A549 (cell line): ENCODE data around the gene FAM107A. TPM values are rescaled to one million over a fixed set of nuclear protein-coding genes. Genes with fewer than 3 reads are reported as not detected.

Experiments used
- ATAC-seq, 2 experiments: fragments of 200-7000 bp in 1 of 2; fragments of >200 bp in 1 of 2; cut with Nextera tagmentation in 1 of 2; cut with Tn5 transposase in 1 of 2; 3 replicates each; pipeline versions ENCODE4 v1.8.0 to v1.9.1; 2018 to 2020; ENCODE audit warnings: mild to moderate bottlenecking in 1 of 2, moderate library complexity in 1 of 2
- CTCF ChIA-PET: fragments of 300-600 bp; sonication (Branson Sonifier 250); formaldehyde crosslinking; extraction: SDS; loops from one replicate; lab custom pipeline; 2021; ENCODE audit warnings: antibody characterized with exemption, inconsistent platforms; lab: Yijun Ruan, JAX
- POLR2A ChIA-PET: fragments of 350-600 bp; formaldehyde crosslinking; extraction: SDS; loops from one replicate; lab custom pipeline; 2021; ENCODE audit warnings: antibody characterized with exemption, inconsistent platforms; lab: Yijun Ruan, JAX
- DNase-seq, 2 experiments: peaks; one replicate each; pipeline versions ENCODE4 v3.0.0 to v3.0.0-alpha.2; 2011 to 2016; ENCODE audit warnings: low read depth in 1 of 2, low spot score in 1 of 2
- FAIRE-seq: peaks from 2 replicates; lab custom pipeline; 2011; peaks lifted over from hg19 to GRCh38; lab: Jason Lieb, UNC
- H3K27ac ChIP-seq, 2 experiments: fragments of >200 bp; sonication (Bioruptor Twin); formaldehyde crosslinking; 3 replicates each; pipeline ENCODE4 v1.5.1; 2016 to 2017
- H3K4me1 ChIP-seq: fragments of >200 bp; sonication (Bioruptor Twin); formaldehyde crosslinking; 3 replicates; pipeline ENCODE4 v1.6.1; 2016
- H3K4me2 ChIP-seq: fragments of >200 bp; sonication (Bioruptor Twin); formaldehyde crosslinking; 3 replicates; pipeline ENCODE4 v1.6.1; 2016
- H3K4me3 ChIP-seq: fragments of >200 bp; sonication (Bioruptor Twin); formaldehyde crosslinking; 3 replicates; pipeline ENCODE4 v1.5.1; 2016
- H3K9me3 ChIP-seq: fragments of >200 bp; sonication (Bioruptor Twin); formaldehyde crosslinking; 3 replicates; pipeline ENCODE4 v1.6.1; 2016
- BHLHE40 ChIP-seq: IDR thresholded peaks from 2 replicates; pipeline ENCODE4 v1.6.1; 2012; ENCODE audit warnings: low read depth, low read length, inconsistent platforms
- CBX2 ChIP-seq: fragments of 200-600 bp; sonication (generic); IDR thresholded peaks from 2 replicates; pipeline ENCODE4 v1.6.1; 2016; ENCODE audit warnings: low read depth, mild to moderate bottlenecking, borderline replicate concordance
- EHMT2 ChIP-seq: fragments of 200-600 bp; sonication (generic); IDR thresholded peaks from 2 replicates; pipeline ENCODE4 v1.6.1; 2016; ENCODE audit warnings: antibody characterized with exemption, low read depth, mild to moderate bottlenecking, moderate library complexity
- EP300 ChIP-seq, 2 experiments: fragments of >200 bp; sonication (Bioruptor Twin); formaldehyde crosslinking; IDR thresholded peaks; 2 replicates in 1 of 2; 3 replicates in 1 of 2; pipeline ENCODE4 v1.6.1; 2016 to 2017
- FOSB ChIP-seq: fragments of 250-450 bp; sonication (Bioruptor Pico); IDR thresholded peaks from 2 replicates; pipeline ENCODE4 v1.5.0; 2020; ENCODE audit warnings: mild to moderate bottlenecking, moderate library complexity
- FOSL2 ChIP-seq, 2 experiments: fragments of 450-650 bp in 1 of 2; fragments of >200 bp in 1 of 2; sonication (Bioruptor Twin) in 1 of 2; formaldehyde crosslinking; IDR thresholded peaks; 2 replicates each; pipeline versions ENCODE4 v1.5.0 to v1.6.1; 2016 to 2020; ENCODE audit warnings: mild to moderate bottlenecking in 1 of 2, moderate library complexity in 1 of 2
- HDAC2 ChIP-seq: fragments of 200-600 bp; sonication (generic); IDR thresholded peaks from 2 replicates; pipeline ENCODE4 v1.6.1; 2016
- HOXB13 ChIP-seq: fragments of 250-450 bp; sonication (Bioruptor Pico); IDR thresholded peaks from 2 replicates; pipeline ENCODE4 v1.5.0; 2020; ENCODE audit warnings: low read depth, mild to moderate bottlenecking, moderate library complexity
- JUN ChIP-seq, 2 experiments: fragments of >200 bp; sonication (Bioruptor Twin); formaldehyde crosslinking; IDR thresholded peaks; 2 replicates in 1 of 2; 3 replicates in 1 of 2; pipeline ENCODE4 v1.6.1; 2016 to 2017
- KDM1A ChIP-seq: fragments of 200-600 bp; sonication (generic); IDR thresholded peaks from 2 replicates; pipeline ENCODE4 v1.6.1; 2016; ENCODE audit warnings: low read depth, mild to moderate bottlenecking
- MAZ ChIP-seq: fragments of 150-350 bp; IDR thresholded peaks from 2 replicates; pipeline ENCODE4 v1.6.1; 2014; ENCODE audit warnings: antibody characterized with exemption, low read depth, low read length, borderline replicate concordance
- MYC ChIP-seq: IDR thresholded peaks from 2 replicates; pipeline ENCODE4 v1.6.1; 2012; ENCODE audit warnings: mild to moderate bottlenecking, inconsistent platforms, low read length, improper control_type of control experiment, borderline replicate concordance
- NPAS2 ChIP-seq: fragments of 250-450 bp; sonication (Bioruptor Pico); IDR thresholded peaks from 2 replicates; pipeline ENCODE4 v1.8.0; 2022; ENCODE audit warnings: mild to moderate bottlenecking, moderate library complexity, borderline replicate concordance
- NR3C1 ChIP-seq: fragments of >200 bp; sonication (Bioruptor Twin); formaldehyde crosslinking; IDR thresholded peaks from 3 replicates; pipeline ENCODE4 v1.6.1; 2017
- POLR2A ChIP-seq: IDR thresholded peaks from 2 replicates; pipeline ENCODE4 v1.6.1; 2012; ENCODE audit warnings: mild to moderate bottlenecking, low read length
- POLR2AphosphoS2 ChIP-seq: conservative IDR thresholded peaks from 2 replicates; pipeline ENCODE4 v1.6.1; 2012; ENCODE audit warnings: low read length, improper control_type of control experiment, inconsistent platforms
- RAD21 ChIP-seq, 2 experiments: fragments of >200 bp in 1 of 2; sonication (Bioruptor Twin) in 1 of 2; formaldehyde crosslinking in 1 of 2; IDR thresholded peaks in 1 of 2; conservative IDR thresholded peaks in 1 of 2; 2 replicates in 1 of 2; 3 replicates in 1 of 2; pipeline ENCODE4 v1.6.1; 2012 to 2018; ENCODE audit warnings: inconsistent platforms in 1 of 2
- RARB ChIP-seq: fragments of 250-450 bp; sonication (Bioruptor Pico); IDR thresholded peaks from 2 replicates; pipeline ENCODE4 v1.8.0; 2021; ENCODE audit warnings: mild to moderate bottlenecking, moderate library complexity
- RFX5 ChIP-seq: fragments of 450-650 bp; IDR thresholded peaks from 2 replicates; pipeline ENCODE4 v1.7.1; 2014; ENCODE audit warnings: antibody characterized with exemption, mild to moderate bottlenecking, moderate library complexity
- SMC3 ChIP-seq: fragments of >200 bp; sonication (Bioruptor Twin); formaldehyde crosslinking; IDR thresholded peaks from 3 replicates; pipeline ENCODE4 v1.6.1; 2018; ENCODE audit warnings: inconsistent platforms
- SREBF2 ChIP-seq: fragments of 450-650 bp; IDR thresholded peaks from 2 replicates; pipeline ENCODE4 v1.6.1; 2014; ENCODE audit warnings: mild to moderate bottlenecking, moderate library complexity
- TFCP2L1 ChIP-seq: fragments of 250-450 bp; sonication (Bioruptor Pico); IDR thresholded peaks from 2 replicates; pipeline ENCODE4 v1.5.0; 2021; ENCODE audit warnings: mild to moderate bottlenecking
- TP53 ChIP-seq: fragments of 250-450 bp; sonication (Bioruptor Pico); IDR thresholded peaks from 2 replicates; pipeline ENCODE4 v1.5.0; 2021; ENCODE audit warnings: mild to moderate bottlenecking, moderate library complexity
- ZC3H11A ChIP-seq: fragments of 450-650 bp; IDR thresholded peaks from 2 replicates; pipeline ENCODE4 v1.6.1; 2014; ENCODE audit warnings: antibody characterized with exemption, mild to moderate bottlenecking
- ZFP36 ChIP-seq: fragments of 450-650 bp; IDR thresholded peaks from 2 replicates; pipeline ENCODE4 v1.6.1; 2014; ENCODE audit warnings: borderline replicate concordance; ENCODE audit not compliant: partially characterized antibody
- ZNF302 ChIP-seq: fragments of 250-450 bp; sonication (Bioruptor Pico); IDR thresholded peaks from 2 replicates; pipeline ENCODE4 v1.9.0; 2021; ENCODE audit warnings: inconsistent platforms, mild to moderate bottlenecking, moderate library complexity
- WGBS: methylation state at CpG from one replicate; pipeline ENCODE4 v1.1.6; 2017; ENCODE audit errors: missing lambda C conversion rate; 5-methylcytosine and 5-hydroxymethylcytosine counted together
- polyA plus RNA-seq, 4 experiments: library from polyadenylated mRNA; depleted of rRNA in 3 of 4; stranded (reverse); fragments of >200 nt; fragmentation: RNase III in 1 of 4; extraction: RNeasy Plus Mini Kit Qiagen cat#74134 plus additional on column Dnase treatment in 1 of 4; gene quantifications; 2 replicates in 3 of 4; 3 replicates in 1 of 4; pipeline ENCODE4 v1.2.3, GENCODE V29; 2011 to 2017
- TF ChIP-seq, protein P1 (sequence below): fragments of >200 bp; sonication (Bioruptor Twin); formaldehyde crosslinking; IDR thresholded peaks from 3 replicates; pipeline ENCODE4 v1.5.1; 2016
- TF ChIP-seq, protein P2 (sequence below): fragments of 250-450 bp; sonication (Bioruptor Pico); IDR thresholded peaks from 2 replicates; pipeline ENCODE4 v1.5.0; 2021; ENCODE audit warnings: mild to moderate bottlenecking, moderate library complexity, borderline replicate concordance
- TF ChIP-seq, protein P3 (sequence below): fragments of 150-350 bp; IDR thresholded peaks from 2 replicates; pipeline ENCODE4 v1.6.1; 2014; ENCODE audit warnings: low read depth, mild to moderate bottlenecking, low read length
- TF ChIP-seq, protein P4 (sequence below): fragments of >200 bp; sonication (Bioruptor Twin); formaldehyde crosslinking; IDR thresholded peaks from 3 replicates; pipeline ENCODE4 v1.6.1; 2016

FAM107A gene
- polyA plus RNA-seq, 2 of the 4 experiments (the other 2 are of a cell fraction): 0.04 TPM; not detected in 1

DNA sequence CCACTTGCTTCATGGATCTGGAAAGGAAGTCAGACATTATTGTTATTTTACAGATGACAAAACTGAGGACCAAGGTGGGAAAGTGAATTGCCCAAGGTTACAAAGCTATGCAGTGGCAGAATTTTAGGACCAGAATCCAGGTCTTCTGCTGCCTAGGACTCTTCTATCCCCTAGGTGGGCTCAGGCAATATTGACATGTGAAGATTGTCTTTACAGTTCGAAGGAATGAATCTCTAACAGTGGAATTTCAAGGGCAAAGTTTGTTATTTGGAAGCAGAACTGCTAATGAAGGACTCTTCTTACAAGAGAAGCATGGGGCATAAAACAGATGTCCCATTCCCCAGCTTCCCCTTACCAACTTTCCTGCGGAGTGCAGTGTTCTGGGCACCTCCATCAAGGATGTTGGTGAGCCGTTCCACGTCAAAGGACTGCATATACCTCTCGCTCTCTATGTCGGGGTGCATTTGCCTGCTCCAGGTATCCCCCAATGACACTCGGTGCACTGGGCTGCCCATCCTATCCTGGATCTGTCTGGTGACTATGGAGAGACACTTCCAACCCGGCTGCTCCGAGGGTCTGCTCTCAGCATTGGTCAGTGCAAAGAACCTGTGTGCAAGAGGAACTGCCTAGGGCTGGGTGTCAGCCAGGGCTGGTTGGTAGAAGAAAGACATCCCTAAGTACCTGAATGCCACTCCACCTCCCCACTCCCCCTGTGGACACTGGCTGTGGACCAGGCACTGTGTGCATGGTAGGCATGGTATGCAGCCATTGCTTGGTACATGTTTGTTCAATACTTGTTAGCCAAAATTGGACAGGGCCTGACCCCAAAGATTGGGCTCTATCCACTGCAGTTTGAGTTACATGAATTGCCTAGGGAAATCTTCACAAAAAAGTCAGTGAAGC, 42.3 kb downstream of the FAM107A start:
- Histone ChIP-seq H3K27ac (peak overlapping the region in 1 of 2 experiments; percentile 80; a peak in 3 of 6 replicates), H3K4me3 (no peak overlapping the region), H3K4me2 (no peak overlapping the region), H3K4me1 (peaks cover 47% of the 10 kb centered on the region), H3K9me3 (no peaks in the 10 kb centered on the region)
- no peak for DNase-seq
- no peak for TF ChIP-seq BHLHE40
- no peak for TF ChIP-seq POLR2A
- TF ChIP-seq ZNF302: no peak
- TF ChIP-seq CBX2: no peak
- TF ChIP-seq MYC: no peak
- no peak for TF ChIP-seq FOSB (CRISPR knock-in tag)
- no peak for ATAC-seq
- WGBS: 80% methylated on average over 5 of the region's 9 CpGs
- ChIA-PET CTCF (interaction anchor here (0.8 to 2.0 kb wide), 9 partner anchors 35 to 228 kb away, joined by 3 to 9 read pairs (median 3); partner anchors contain the start of genes HTD2, KCTD6 and RPP14), POLR2A (no interaction called here)
- no peak for FAIRE-seq

DNA sequence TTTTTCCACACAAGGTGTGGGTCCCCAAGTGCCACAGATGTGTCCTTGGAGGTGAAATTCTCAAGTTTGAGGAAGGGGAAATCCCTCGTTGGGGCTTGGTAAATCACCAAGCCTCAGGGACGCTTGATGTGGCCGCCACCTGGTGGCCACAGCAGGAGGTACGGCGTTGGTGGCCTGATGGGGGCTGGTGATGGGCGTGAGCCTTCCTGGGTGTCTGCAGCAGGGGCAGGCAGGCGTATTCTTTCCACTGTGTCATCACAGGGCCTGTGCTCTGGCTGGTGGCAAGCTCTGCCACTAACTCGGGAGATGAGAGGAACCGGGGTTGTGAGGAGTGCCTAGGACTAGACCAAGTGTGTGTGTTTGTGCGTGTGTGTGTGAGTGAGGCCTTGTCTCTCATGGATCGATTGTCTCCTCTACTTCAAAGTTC, 44.4 kb downstream of the FAM107A start:
- 38% methylated on average over 6 of the region's 11 CpGs for WGBS
- Histone ChIP-seq H3K4me2 (0 out of 3 replicates have a peak overlapping the region, but pooled peaks have one; percentile 16), H3K27ac (peak overlapping the region; percentile 30 to 64; a peak in 5 of 6 replicates), H3K9me3 (no peaks in the 10 kb centered on the region), H3K4me1 (peaks cover 60% of the 10 kb centered on the region), H3K4me3 (no peak overlapping the region)
- POLR2A ChIA-PET: no interaction called here
- CTCF ChIA-PET: interaction anchor here (0.5 to 2.3 kb wide), 17 partner anchors 10 to 226 kb away, joined by 3 to 11 read pairs (median 4); partner anchors contain the start of genes HTD2 and RPP14
- ATAC-seq (peak; percentile 76 to 85; a peak in 5 of 6 replicates), FAIRE-seq (no peak), DNase-seq (peak; percentile 69 to 74)
- TF ChIP-seq KDM1A: no peak
- TF ChIP-seq, protein P1, sequence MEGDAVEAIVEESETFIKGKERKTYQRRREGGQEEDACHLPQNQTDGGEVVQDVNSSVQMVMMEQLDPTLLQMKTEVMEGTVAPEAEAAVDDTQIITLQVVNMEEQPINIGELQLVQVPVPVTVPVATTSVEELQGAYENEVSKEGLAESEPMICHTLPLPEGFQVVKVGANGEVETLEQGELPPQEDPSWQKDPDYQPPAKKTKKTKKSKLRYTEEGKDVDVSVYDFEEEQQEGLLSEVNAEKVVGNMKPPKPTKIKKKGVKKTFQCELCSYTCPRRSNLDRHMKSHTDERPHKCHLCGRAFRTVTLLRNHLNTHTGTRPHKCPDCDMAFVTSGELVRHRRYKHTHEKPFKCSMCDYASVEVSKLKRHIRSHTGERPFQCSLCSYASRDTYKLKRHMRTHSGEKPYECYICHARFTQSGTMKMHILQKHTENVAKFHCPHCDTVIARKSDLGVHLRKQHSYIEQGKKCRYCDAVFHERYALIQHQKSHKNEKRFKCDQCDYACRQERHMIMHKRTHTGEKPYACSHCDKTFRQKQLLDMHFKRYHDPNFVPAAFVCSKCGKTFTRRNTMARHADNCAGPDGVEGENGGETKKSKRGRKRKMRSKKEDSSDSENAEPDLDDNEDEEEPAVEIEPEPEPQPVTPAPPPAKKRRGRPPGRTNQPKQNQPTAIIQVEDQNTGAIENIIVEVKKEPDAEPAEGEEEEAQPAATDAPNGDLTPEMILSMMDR: peak; percentile 80
- TF ChIP-seq FOSL2 (IDR thresholded peaks at IDR 0.05): no peak
- TF ChIP-seq FOSL2 (CRISPR knock-in tag; IDR thresholded peaks at IDR 0.05): no peak
- TF ChIP-seq RARB (CRISPR knock-in tag): no peak
- no peak for TF ChIP-seq JUN (IDR thresholded peaks at IDR 0.05)
- peak; percentile 85 for TF ChIP-seq RAD21 (conservative IDR thresholded peaks at IDR 0.05 in 1 of 2, IDR thresholded peaks at IDR 0.05 in 1 of 2)
- TF ChIP-seq RFX5: no peak
- TF ChIP-seq HOXB13 (CRISPR knock-in tag): no peak
- no peak for TF ChIP-seq MAZ
- no peak for TF ChIP-seq NPAS2 (CRISPR knock-in tag)
- no peak for TF ChIP-seq EP300 (IDR thresholded peaks at IDR 0.05)
- TF ChIP-seq NR3C1: no peak
- no peak for TF ChIP-seq FOSB (CRISPR knock-in tag)
- TF ChIP-seq HDAC2: no peak
- no peak for TF ChIP-seq ZFP36
- no peak for TF ChIP-seq POLR2AphosphoS2
- TF ChIP-seq CBX2: no peak
- no peak for TF ChIP-seq ZC3H11A
- TF ChIP-seq SREBF2: no peak
- TF ChIP-seq TFCP2L1: no peak
- TF ChIP-seq, protein P2, sequence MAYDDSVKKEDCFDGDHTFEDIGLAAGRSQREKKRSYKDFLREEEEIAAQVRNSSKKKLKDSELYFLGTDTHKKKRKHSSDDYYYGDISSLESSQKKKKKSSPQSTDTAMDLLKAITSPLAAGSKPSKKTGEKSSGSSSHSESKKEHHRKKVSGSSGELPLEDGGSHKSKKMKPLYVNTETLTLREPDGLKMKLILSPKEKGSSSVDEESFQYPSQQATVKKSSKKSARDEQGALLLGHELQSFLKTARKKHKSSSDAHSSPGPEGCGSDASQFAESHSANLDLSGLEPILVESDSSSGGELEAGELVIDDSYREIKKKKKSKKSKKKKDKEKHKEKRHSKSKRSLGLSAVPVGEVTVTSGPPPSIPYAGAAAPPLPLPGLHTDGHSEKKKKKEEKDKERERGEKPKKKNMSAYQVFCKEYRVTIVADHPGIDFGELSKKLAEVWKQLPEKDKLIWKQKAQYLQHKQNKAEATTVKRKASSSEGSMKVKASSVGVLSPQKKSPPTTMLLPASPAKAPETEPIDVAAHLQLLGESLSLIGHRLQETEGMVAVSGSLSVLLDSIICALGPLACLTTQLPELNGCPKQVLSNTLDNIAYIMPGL (CRISPR knock-in tag): no peak
- TF ChIP-seq, protein P3, sequence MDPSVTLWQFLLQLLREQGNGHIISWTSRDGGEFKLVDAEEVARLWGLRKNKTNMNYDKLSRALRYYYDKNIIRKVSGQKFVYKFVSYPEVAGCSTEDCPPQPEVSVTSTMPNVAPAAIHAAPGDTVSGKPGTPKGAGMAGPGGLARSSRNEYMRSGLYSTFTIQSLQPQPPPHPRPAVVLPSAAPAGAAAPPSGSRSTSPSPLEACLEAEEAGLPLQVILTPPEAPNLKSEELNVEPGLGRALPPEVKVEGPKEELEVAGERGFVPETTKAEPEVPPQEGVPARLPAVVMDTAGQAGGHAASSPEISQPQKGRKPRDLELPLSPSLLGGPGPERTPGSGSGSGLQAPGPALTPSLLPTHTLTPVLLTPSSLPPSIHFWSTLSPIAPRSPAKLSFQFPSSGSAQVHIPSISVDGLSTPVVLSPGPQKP: no peak
- TF ChIP-seq TP53: no peak
- no peak for TF ChIP-seq EHMT2
- TF ChIP-seq, protein P4, sequence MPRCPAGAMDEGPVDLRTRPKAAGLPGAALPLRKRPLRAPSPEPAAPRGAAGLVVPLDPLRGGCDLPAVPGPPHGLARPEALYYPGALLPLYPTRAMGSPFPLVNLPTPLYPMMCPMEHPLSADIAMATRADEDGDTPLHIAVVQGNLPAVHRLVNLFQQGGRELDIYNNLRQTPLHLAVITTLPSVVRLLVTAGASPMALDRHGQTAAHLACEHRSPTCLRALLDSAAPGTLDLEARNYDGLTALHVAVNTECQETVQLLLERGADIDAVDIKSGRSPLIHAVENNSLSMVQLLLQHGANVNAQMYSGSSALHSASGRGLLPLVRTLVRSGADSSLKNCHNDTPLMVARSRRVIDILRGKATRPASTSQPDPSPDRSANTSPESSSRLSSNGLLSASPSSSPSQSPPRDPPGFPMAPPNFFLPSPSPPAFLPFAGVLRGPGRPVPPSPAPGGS: no peak
- peak; percentile 93 for TF ChIP-seq SMC3
- TF ChIP-seq, all 56 proteins: peak for 3
